Ascending aorta (tissue), 2 donors: ENCODE results near the gene GABRG3. TPM values are rescaled to one million over a fixed set of nuclear protein-coding genes. Genes with fewer than 3 reads are reported as not detected.

Experiments
- DNase-seq, 2 donors: peaks; one replicate each; pipeline ENCODE4 v3.0.0-alpha.2; 2019; ENCODE audit warnings: low spot score in 2 of 2
- H3K27ac ChIP-seq, 2 donors: fragments of 200-600 bp; sonication (generic); one replicate each; pipeline ENCODE4 v1.5.1; 2016 to 2017; ENCODE audit warnings: mild to moderate bottlenecking in 1 of 2
- H3K27me3 ChIP-seq: fragments of 200-600 bp; sonication (generic); one replicate; pipeline ENCODE4 v1.5.1; 2017
- H3K36me3 ChIP-seq, 2 donors: fragments of 200-600 bp; sonication (generic); one replicate each; pipeline ENCODE4 v1.5.1; 2016
- H3K4me1 ChIP-seq, 2 donors: fragments of 200-600 bp; sonication (generic); one replicate each; pipeline ENCODE4 v1.5.1; 2016 to 2017; ENCODE audit warnings: mild to moderate bottlenecking in 1 of 2
- H3K4me3 ChIP-seq, 2 donors: fragments of 200-600 bp; sonication (generic); one replicate each; pipeline ENCODE4 v1.5.1; 2016 to 2017; ENCODE audit warnings: mild to moderate bottlenecking in 1 of 2
- H3K9me3 ChIP-seq, 2 donors: fragments of 200-600 bp; sonication (generic); one replicate each; pipeline ENCODE4 v1.5.1; 2016
- intact Hi-C: fragments of 100-400 bp; cut with DNase I; formaldehyde crosslinking; loops from one replicate; pipeline ENCODE4 v1.15.1; 2023
- total RNA-seq: library from RNA; depleted of rRNA; stranded (reverse); fragments of >200 nt; gene quantifications from one replicate; pipeline ENCODE4 v1.1.0, GENCODE V29; 2016
- TF ChIP-seq, protein P1 (sequence below), 3 experiments: fragments of 200-600 bp in 2 of 3; fragments of 450-650 bp in 1 of 3; sonication (generic) in 2 of 3; IDR thresholded peaks; one replicate each; pipeline ENCODE4 v1.5.1; 2016 to 2019; ENCODE audit warnings: antibody characterized with exemption in 3 of 3, mild to moderate bottlenecking in 1 of 3, moderate library complexity in 1 of 3

GABRG3 gene
- total RNA-seq, 1 donor from 2014 or later, result not detected

DNA sequence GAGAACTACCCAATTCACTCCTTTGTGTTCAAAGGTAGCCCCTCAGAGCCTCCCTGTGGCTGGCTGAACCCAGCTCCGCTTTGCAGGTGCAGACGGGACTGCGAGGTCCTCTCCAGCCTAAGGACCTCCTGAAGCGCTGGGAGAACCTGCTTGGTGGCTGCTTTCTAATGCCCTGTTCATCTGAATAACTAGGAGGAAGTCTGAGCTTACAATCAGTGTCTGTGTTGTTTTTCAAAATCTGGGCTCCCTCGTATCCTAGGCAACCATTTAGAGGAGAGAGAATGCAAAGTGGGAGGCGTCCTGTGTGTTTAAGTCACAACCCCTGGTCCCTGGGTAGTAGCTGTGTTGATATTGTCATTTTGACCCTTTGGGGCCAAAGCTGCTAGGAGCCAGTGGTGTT, 99.9 kb downstream of the GABRG3 start:
- Histone ChIP-seq H3K4me3 (no peak overlapping the region), H3K27me3 (no peaks in the 10 kb centered on the region), H3K9me3 (peaks cover 11 to 14% of the 10 kb centered on the region in 2 donors), H3K4me1 (no peaks in the 10 kb centered on the region), H3K27ac (no peak overlapping the region), H3K36me3 (no peaks in the 10 kb centered on the region)
- no peak for DNase-seq
- intact Hi-C loops, result no loop called here
- TF ChIP-seq, protein P1, sequence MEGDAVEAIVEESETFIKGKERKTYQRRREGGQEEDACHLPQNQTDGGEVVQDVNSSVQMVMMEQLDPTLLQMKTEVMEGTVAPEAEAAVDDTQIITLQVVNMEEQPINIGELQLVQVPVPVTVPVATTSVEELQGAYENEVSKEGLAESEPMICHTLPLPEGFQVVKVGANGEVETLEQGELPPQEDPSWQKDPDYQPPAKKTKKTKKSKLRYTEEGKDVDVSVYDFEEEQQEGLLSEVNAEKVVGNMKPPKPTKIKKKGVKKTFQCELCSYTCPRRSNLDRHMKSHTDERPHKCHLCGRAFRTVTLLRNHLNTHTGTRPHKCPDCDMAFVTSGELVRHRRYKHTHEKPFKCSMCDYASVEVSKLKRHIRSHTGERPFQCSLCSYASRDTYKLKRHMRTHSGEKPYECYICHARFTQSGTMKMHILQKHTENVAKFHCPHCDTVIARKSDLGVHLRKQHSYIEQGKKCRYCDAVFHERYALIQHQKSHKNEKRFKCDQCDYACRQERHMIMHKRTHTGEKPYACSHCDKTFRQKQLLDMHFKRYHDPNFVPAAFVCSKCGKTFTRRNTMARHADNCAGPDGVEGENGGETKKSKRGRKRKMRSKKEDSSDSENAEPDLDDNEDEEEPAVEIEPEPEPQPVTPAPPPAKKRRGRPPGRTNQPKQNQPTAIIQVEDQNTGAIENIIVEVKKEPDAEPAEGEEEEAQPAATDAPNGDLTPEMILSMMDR (IDR thresholded peaks at IDR 0.05), result no peak

DNA sequence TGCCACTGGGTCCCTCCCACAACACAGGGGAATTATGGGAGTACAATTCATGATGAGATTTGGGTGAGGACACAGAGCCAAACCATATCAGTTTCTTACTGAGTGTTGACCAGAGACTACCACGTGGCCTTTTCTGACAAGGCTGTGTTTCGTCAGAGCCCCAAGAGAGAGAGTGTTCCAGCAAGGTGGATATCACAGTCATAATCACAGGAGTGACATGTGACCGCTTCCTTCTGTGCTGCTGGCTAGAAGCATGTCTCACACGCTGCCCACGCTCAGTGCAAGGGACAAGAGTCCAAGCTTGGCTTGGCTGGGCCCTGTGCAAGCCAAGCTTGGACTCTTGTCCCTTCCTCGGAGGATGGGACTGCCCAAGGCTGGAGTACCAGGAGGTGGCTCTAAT, 103.2 kb downstream of the GABRG3 start:
- no peaks in the 10 kb centered on the region for H3K27me3 ChIP-seq
- H3K9me3 ChIP-seq, result peaks cover 0 to 2% of the 10 kb centered on the region in 2 donors
- H3K4me1 ChIP-seq, result no peaks in the 10 kb centered on the region
- intact Hi-C loops, result no loop called here
- H3K4me3 ChIP-seq, result no peak overlapping the region
- TF ChIP-seq, protein P1 (IDR thresholded peaks at IDR 0.05), result no peak
- no peak overlapping the region for H3K27ac ChIP-seq
- no peaks in the 10 kb centered on the region for H3K36me3 ChIP-seq
- DNase-seq, result no peak

DNA sequence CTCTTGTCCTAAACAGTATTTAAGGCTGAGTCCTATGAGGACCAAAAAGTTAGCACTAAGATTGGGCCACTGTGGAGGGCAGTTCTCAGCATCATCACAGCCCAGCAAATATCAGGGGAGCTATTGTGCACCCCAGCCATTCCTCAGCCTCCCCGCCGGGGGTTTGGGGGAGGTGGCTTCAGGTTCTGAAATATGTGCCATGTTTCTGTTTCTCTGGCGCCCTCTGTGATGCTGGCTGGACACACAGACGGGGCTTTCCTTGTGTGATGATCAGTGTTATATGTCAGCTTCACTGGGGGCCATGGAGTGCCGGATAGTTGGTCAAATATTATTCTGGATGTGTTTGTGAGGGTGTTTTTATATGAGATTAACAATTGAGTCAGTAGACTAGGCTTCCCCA, 106.8 kb downstream of the GABRG3 start:
- H3K9me3 ChIP-seq, result no peaks in the 10 kb centered on the region

DNA sequence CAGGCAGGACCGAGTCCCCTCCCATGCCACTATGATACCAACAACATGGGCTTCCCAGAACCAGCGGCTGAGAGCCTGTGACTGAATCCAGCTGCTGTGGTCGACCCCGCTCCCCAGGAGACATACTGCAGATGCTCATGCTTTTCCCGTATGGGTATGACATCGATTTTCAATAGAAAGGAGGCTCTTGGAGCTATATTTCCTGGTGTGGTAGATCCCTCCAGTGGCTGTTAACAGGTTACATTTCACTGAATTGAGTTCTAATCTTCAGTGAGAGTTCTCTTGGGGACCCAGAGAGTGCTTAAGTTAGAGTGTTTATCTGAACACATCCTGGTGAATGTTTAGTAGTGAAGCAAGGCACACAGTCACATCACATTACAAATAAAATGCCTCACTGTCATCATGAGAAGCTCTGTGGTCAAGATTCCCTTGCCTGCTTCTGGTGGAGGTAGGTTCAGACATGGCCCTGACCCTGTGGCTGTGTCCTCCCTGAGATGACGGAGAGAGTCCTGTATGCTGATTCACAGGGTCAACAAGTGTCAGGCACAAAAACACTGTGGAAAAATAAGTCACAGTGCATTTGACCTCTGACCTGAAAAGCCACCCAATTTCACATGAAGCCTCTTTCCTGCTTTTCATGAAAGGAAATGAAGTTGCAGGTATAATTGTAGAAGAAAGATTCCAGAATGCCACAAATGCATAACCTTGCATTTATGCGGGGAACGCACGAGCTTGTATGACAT, 110.9 kb downstream of the GABRG3 start:
- Histone ChIP-seq H3K4me3 (no peak overlapping the region), H3K27me3 (no peaks in the 10 kb centered on the region), H3K27ac (no peak overlapping the region), H3K4me1 (no peaks in the 10 kb centered on the region), H3K36me3 (no peaks in the 10 kb centered on the region), H3K9me3 (no peaks in the 10 kb centered on the region)
- TF ChIP-seq, protein P1 (IDR thresholded peaks at IDR 0.05), result no peak
- DNase-seq, result no peak
- intact Hi-C loops, result no loop called here

More for the DNA sequence above, 106.8 kb downstream of the GABRG3 start:
- TF ChIP-seq, protein P1 (IDR thresholded peaks at IDR 0.05), result no peak
- no peak for DNase-seq
- Histone ChIP-seq H3K4me1 (no peaks in the 10 kb centered on the region), H3K27ac (no peak overlapping the region), H3K36me3 (no peaks in the 10 kb centered on the region), H3K4me3 (no peak overlapping the region), H3K27me3 (no peaks in the 10 kb centered on the region)
- intact Hi-C loops, result no loop called here

DNA sequence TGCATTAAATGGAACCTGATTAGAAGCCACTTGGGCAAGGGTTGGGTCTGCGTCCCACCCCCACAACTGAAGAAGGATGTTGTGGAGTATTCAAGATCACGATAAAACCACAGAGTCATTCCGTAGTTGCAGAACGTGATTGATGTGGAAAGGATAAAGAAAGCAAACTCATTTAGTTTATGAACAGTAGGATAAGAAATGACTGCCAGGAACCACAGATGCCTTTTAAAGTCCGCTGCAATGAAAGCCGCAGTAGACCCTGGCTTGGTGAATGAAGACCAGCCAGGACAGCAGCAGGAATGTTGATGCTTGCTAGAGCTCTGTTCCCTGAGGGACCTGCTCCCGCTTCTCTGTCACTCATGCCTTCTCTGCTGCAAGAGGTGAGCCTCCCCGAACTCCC, 111.5 kb downstream of the GABRG3 start:
- TF ChIP-seq, protein P1 (IDR thresholded peaks at IDR 0.05), result no peak
- no peaks in the 10 kb centered on the region for H3K27me3 ChIP-seq
- no peak for DNase-seq
- no peaks in the 10 kb centered on the region for H3K9me3 ChIP-seq
- no peaks in the 10 kb centered on the region for H3K36me3 ChIP-seq
- H3K4me3 ChIP-seq, result no peak overlapping the region
- no peaks in the 10 kb centered on the region for H3K4me1 ChIP-seq
- intact Hi-C loops, result no loop called here
- H3K27ac ChIP-seq, result no peak overlapping the region
